ENCODE results near the gene CD9. TPM values are rescaled to one million over a fixed set of nuclear protein-coding genes. Genes with fewer than 3 reads are reported as not detected.

CD9 gene
- polyA plus RNA-seq, 1 donor from 2014 or later: not detected

DNA sequence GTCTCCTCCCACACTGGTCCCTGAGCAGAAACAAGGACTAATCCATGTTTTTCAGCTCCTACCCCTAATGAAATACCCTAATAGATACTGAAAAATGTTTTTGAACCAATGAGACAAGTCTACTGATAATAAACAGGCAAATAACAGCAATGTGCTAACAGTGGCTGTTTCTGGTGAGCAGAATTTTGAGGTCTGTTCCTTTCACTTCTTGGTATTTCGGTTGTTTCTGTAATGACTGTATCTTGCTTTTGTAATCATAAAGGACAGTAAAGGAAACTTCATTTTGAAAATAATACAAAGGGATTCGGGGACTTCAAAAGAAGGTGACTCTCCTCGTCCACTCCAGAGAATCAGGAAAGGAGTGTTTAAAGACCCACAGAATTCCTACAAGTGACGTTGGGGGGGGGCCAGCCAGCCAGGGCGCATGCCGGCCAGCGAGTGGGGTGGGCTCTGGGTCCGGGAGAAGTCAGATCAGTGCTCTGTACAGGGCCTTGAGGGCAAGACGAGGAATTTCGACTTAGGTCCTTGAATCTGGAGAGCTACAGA, 1.1 kb upstream of the CD9 start:
- Histone ChIP-seq H3K9me2 (ENCODE audit: insufficient read depth, low read length) (no peaks in the 10 kb centered on the region), H3K79me2 (replicated peaks; ENCODE audit: insufficient read depth, low read length) (no peaks in the 10 kb centered on the region), H3K9ac (ENCODE audit: low read length) (no peak overlapping the region), H3K36me3 (ENCODE audit: insufficient read depth, low read length) (no peaks in the 10 kb centered on the region), H3K27me3 (ENCODE audit: insufficient read depth, low read depth, low read length) (peaks cover 51% of the 10 kb centered on the region), H2AFZ (ENCODE audit: low read depth, low read length) (no peak overlapping the region), H3K4me2 (ENCODE audit: low read length) (no peak overlapping the region), H3F3A (ENCODE audit: insufficient read depth, low read length, poor library complexity, severe bottlenecking) (no peaks in the 10 kb centered on the region), H3K27ac (ENCODE audit: low read length) (no peak overlapping the region), H3K9me3 (ENCODE audit: low read length) (no peaks in the 10 kb centered on the region), H3K4me3 (ENCODE audit: low read length) (no peak overlapping the region), H4K20me1 (ENCODE audit: insufficient read depth) (no peaks in the 10 kb centered on the region)
- TF ChIP-seq, protein P1, sequence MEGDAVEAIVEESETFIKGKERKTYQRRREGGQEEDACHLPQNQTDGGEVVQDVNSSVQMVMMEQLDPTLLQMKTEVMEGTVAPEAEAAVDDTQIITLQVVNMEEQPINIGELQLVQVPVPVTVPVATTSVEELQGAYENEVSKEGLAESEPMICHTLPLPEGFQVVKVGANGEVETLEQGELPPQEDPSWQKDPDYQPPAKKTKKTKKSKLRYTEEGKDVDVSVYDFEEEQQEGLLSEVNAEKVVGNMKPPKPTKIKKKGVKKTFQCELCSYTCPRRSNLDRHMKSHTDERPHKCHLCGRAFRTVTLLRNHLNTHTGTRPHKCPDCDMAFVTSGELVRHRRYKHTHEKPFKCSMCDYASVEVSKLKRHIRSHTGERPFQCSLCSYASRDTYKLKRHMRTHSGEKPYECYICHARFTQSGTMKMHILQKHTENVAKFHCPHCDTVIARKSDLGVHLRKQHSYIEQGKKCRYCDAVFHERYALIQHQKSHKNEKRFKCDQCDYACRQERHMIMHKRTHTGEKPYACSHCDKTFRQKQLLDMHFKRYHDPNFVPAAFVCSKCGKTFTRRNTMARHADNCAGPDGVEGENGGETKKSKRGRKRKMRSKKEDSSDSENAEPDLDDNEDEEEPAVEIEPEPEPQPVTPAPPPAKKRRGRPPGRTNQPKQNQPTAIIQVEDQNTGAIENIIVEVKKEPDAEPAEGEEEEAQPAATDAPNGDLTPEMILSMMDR (IDR thresholded peaks at IDR 0.05; ENCODE audit: poor library complexity, severe bottlenecking): no peak
- TF ChIP-seq MXI1 (conservative IDR thresholded peaks at IDR 0.05; ENCODE audit: poor library complexity, severe bottlenecking) (no peak), TAF1 (IDR thresholded peaks at IDR 0.05; ENCODE audit: low read depth) (no peak), POLR2AphosphoS5 (IDR thresholded peaks at IDR 0.05) (no peak), EP300 (conservative IDR thresholded peaks at IDR 0.05; ENCODE audit: poor library complexity, severe bottlenecking) (no peak), RAD21 (conservative IDR thresholded peaks at IDR 0.05) (no peak), EZH2 (IDR thresholded peaks at IDR 0.05; ENCODE audit: borderline replicate concordance, insufficient read depth, low read length, poor library complexity, severe bottlenecking) (no peak), SMC3 (conservative IDR thresholded peaks at IDR 0.05; ENCODE audit: poor library complexity) (no peak)
- TF ChIP-seq, protein P2, sequence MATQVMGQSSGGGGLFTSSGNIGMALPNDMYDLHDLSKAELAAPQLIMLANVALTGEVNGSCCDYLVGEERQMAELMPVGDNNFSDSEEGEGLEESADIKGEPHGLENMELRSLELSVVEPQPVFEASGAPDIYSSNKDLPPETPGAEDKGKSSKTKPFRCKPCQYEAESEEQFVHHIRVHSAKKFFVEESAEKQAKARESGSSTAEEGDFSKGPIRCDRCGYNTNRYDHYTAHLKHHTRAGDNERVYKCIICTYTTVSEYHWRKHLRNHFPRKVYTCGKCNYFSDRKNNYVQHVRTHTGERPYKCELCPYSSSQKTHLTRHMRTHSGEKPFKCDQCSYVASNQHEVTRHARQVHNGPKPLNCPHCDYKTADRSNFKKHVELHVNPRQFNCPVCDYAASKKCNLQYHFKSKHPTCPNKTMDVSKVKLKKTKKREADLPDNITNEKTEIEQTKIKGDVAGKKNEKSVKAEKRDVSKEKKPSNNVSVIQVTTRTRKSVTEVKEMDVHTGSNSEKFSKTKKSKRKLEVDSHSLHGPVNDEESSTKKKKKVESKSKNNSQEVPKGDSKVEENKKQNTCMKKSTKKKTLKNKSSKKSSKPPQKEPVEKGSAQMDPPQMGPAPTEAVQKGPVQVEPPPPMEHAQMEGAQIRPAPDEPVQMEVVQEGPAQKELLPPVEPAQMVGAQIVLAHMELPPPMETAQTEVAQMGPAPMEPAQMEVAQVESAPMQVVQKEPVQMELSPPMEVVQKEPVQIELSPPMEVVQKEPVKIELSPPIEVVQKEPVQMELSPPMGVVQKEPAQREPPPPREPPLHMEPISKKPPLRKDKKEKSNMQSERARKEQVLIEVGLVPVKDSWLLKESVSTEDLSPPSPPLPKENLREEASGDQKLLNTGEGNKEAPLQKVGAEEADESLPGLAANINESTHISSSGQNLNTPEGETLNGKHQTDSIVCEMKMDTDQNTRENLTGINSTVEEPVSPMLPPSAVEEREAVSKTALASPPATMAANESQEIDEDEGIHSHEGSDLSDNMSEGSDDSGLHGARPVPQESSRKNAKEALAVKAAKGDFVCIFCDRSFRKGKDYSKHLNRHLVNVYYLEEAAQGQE (IDR thresholded peaks at IDR 0.05; ENCODE audit: borderline replicate concordance): no peak

DNA sequence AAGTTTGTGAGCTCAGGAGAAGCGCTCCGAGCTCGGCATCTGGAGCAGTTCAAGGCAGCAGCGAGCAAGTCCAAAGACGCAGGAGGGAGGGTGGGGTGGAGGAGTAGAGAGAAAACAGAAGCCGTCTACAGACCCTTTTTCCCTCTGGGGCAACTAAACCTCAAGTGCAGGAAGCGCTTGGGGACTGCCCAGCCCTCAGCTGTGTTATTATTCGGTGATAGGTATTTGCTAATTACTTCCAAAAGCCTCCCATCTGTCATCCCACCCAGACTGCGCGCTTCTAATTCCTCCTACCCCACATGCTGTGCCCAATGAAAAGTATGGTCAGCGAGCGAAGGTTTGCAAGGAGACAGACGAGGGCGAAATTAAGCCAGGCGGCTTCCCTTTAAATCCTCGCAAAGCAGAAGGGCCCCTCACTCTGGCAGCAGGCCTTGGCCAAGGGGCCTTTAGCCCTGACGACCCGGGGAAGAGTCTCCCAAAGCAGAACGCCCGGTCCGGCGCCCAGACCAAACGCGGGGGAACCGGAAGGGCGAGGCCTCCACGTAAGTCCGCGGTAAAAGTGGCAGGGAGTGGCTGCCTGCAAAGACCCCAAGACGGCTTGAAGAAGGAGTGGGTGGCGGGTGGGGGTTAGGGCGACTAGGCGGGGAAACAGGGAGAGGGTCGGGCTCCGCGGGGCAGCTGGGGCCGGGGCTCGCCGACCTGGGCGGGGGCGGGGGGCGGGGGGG, 507 bp upstream of the CD9 start:
- H3F3A ChIP-seq (ENCODE audit: insufficient read depth, low read length, poor library complexity, severe bottlenecking): no peaks in the 10 kb centered on the region
- H3K27ac ChIP-seq (ENCODE audit: low read length): no peak overlapping the region
- H3K9me2 ChIP-seq (ENCODE audit: insufficient read depth, low read length): no peaks in the 10 kb centered on the region
- H3K9me3 ChIP-seq (ENCODE audit: low read length): no peaks in the 10 kb centered on the region
- H4K20me1 ChIP-seq (ENCODE audit: insufficient read depth): no peaks in the 10 kb centered on the region
- TF ChIP-seq POLR2AphosphoS5 (IDR thresholded peaks at IDR 0.05) (no peak), EP300 (conservative IDR thresholded peaks at IDR 0.05; ENCODE audit: poor library complexity, severe bottlenecking) (no peak), RAD21 (conservative IDR thresholded peaks at IDR 0.05) (no peak), MXI1 (conservative IDR thresholded peaks at IDR 0.05; ENCODE audit: poor library complexity, severe bottlenecking) (no peak), TAF1 (IDR thresholded peaks at IDR 0.05; ENCODE audit: low read depth) (no peak), SMC3 (conservative IDR thresholded peaks at IDR 0.05; ENCODE audit: poor library complexity) (no peak), EZH2 (IDR thresholded peaks at IDR 0.05; ENCODE audit: borderline replicate concordance, insufficient read depth, low read length, poor library complexity, severe bottlenecking) (no peak)
- TF ChIP-seq, protein P1 (IDR thresholded peaks at IDR 0.05; ENCODE audit: poor library complexity, severe bottlenecking): no peak
- TF ChIP-seq, protein P2 (IDR thresholded peaks at IDR 0.05; ENCODE audit: borderline replicate concordance): no peak
- H3K36me3 ChIP-seq (ENCODE audit: insufficient read depth, low read length): no peaks in the 10 kb centered on the region
- H3K4me3 ChIP-seq (ENCODE audit: low read length): peak overlapping the region; percentile 50
- H3K79me2 ChIP-seq (replicated peaks; ENCODE audit: insufficient read depth, low read length): no peaks in the 10 kb centered on the region
- no peak overlapping the region for H3K9ac ChIP-seq (ENCODE audit: low read length)
- no peak overlapping the region for H3K4me2 ChIP-seq (ENCODE audit: low read length)
- H2AFZ ChIP-seq (ENCODE audit: low read depth, low read length): no peak overlapping the region
- peaks cover 51% of the 10 kb centered on the region for H3K27me3 ChIP-seq (ENCODE audit: insufficient read depth, low read depth, low read length)
